ENCODE data around the gene CPEB3. TPM values are rescaled to one million over a fixed set of nuclear protein-coding genes. Genes with fewer than 3 reads are reported as not detected.
"Not testable (repeated sequence)": the region's sequence is repeated elsewhere in the genome, so short reads cannot be mapped to it uniquely, and the experiment has no call there.

The CPEB3 gene
- total RNA-seq, 1 donor = 0.99 TPM

- no peak for DNase-seq (ENCODE audit: low read depth)
- H3K4me3 ChIP-seq (ENCODE audit: low read depth, low read length) = no peak overlapping the region
- TF ChIP-seq, protein P1, sequence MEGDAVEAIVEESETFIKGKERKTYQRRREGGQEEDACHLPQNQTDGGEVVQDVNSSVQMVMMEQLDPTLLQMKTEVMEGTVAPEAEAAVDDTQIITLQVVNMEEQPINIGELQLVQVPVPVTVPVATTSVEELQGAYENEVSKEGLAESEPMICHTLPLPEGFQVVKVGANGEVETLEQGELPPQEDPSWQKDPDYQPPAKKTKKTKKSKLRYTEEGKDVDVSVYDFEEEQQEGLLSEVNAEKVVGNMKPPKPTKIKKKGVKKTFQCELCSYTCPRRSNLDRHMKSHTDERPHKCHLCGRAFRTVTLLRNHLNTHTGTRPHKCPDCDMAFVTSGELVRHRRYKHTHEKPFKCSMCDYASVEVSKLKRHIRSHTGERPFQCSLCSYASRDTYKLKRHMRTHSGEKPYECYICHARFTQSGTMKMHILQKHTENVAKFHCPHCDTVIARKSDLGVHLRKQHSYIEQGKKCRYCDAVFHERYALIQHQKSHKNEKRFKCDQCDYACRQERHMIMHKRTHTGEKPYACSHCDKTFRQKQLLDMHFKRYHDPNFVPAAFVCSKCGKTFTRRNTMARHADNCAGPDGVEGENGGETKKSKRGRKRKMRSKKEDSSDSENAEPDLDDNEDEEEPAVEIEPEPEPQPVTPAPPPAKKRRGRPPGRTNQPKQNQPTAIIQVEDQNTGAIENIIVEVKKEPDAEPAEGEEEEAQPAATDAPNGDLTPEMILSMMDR (IDR thresholded peaks at IDR 0.05; ENCODE audit: insufficient read depth, low read length) = no peak
Observed at GRCh38 chr10:92054807-92055206, 236.1 kb downstream of the CPEB3 start.

- H3K4me3 ChIP-seq (ENCODE audit: low read depth, low read length) = no peak overlapping the region
- DNase-seq (ENCODE audit: low read depth) = no peak
- TF ChIP-seq, protein P1 (IDR thresholded peaks at IDR 0.05; ENCODE audit: insufficient read depth, low read length) = no peak
Observed at GRCh38 chr10:92052741-92053140, 238.1 kb downstream of the CPEB3 start.

- H3K4me3 ChIP-seq (ENCODE audit: low read depth, low read length) = no peak overlapping the region
- DNase-seq (ENCODE audit: low read depth) = no peak
- TF ChIP-seq, protein P1 (IDR thresholded peaks at IDR 0.05; ENCODE audit: insufficient read depth, low read length) = no peak
Observed at GRCh38 chr10:92052088-92052487, 238.8 kb downstream of the CPEB3 start.

DNA sequence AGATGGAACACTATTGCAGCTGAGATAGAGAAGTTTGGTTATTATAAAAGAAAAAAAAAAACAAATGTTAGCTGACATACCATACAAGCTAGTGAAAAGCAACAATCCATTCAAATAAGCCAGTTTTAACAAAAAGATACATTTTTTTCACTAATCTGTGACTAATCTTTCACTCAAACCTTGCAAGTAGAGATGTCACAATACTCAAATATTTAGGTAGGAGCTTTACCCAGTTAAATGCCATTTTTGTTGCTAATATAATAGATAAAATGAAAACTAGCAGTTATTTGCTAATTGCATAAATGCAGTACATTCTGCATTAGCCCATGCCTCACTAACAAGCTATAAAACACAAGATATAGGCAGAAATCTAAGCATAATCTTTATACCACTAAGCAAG, 243.7 kb downstream of the CPEB3 start:
- H3K4me3 ChIP-seq (ENCODE audit: low read depth, low read length) = no peak overlapping the region
- DNase-seq (ENCODE audit: low read depth) = no peak
- TF ChIP-seq, protein P1 (IDR thresholded peaks at IDR 0.05; ENCODE audit: insufficient read depth, low read length) = no peak

DNA sequence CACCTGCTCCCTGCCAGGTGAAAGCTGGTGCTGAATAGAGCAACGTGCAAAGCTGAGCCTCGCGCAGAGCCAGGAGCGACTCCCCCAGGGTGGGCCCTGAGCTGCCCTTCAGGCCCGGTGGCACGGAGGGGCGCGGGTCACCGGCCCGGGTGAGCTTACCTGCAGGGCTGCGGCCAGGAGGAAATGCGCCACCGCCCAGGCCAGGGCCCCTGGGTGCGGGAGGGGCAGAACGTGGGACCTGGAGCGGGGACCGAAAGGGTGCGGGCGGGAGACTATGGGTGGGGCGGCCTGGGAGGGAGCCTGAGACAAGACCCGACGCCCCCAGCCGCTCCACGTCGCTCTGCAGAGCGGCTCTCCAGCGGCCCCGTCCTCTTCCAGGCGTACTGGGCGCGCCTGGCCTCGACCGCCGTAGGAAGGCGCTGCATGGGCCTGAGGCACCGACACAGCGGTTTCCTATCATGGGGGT, 245.2 kb downstream of the CPEB3 start:
- no peak for DNase-seq (ENCODE audit: low read depth)
- TF ChIP-seq, protein P1 (IDR thresholded peaks at IDR 0.05; ENCODE audit: insufficient read depth, low read length) = no peak
- H3K4me3 ChIP-seq (ENCODE audit: low read depth, low read length) = no peak overlapping the region

- no peak overlapping the region for H3K4me3 ChIP-seq (ENCODE audit: low read depth, low read length)
- DNase-seq (ENCODE audit: low read depth) = no peak
- TF ChIP-seq, protein P1 (IDR thresholded peaks at IDR 0.05; ENCODE audit: insufficient read depth, low read length) = no peak
Observed at GRCh38 chr10:92042541-92042940, 248.3 kb downstream of the CPEB3 start.

DNA sequence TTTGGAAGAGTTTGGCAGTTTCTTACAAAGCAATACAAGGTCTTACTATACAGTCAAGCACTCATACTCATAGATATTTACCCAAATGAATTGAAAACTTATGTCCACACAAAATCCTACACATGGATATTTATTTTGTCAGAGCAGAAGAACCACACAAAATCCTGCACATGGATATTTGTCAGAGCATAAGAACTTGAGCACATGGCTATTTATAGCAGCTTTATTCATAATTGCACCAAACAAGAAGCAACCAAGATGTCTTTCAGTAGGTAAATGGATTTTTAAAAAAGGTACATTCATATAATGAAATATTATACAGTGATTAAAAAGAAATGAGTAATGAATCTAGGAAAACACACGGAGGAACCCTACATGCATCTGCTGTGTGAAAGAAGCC, 251.9 kb downstream of the CPEB3 start:
- DNase-seq (ENCODE audit: low read depth) = no peak
- TF ChIP-seq, protein P1 (IDR thresholded peaks at IDR 0.05; ENCODE audit: insufficient read depth, low read length) = no peak
- no peak overlapping the region for H3K4me3 ChIP-seq (ENCODE audit: low read depth, low read length)

GRCh38 chr10:92033070-92033469, 257.8 kb downstream of the CPEB3 start:
- DNase-seq (ENCODE audit: low read depth) = not testable (repeated sequence)

More at GRCh38 chr10:92033070-92033469, 257.8 kb downstream of the CPEB3 start:
- H3K4me3 ChIP-seq (ENCODE audit: low read depth, low read length) = not testable (repeated sequence)
